Thyroid gland (tissue), 4 donors: ENCODE results near the gene PARP14. TPM values are rescaled to one million over a fixed set of nuclear protein-coding genes. Genes with fewer than 3 reads are reported as not detected.

Source experiments
- DNase-seq, 2 donors: peaks; one replicate each; pipeline ENCODE4 v3.0.0-alpha.2; 2019
- H3K27ac ChIP-seq, 3 donors: fragments of 200-600 bp; sonication (generic); 1 replicate in 2 of 3; 2 replicates in 1 of 3; pipeline ENCODE4 v1.5.1; 2016 to 2019; ENCODE audit warnings: mild to moderate bottlenecking in 1 of 3, moderate library complexity in 1 of 3
- H3K27me3 ChIP-seq: fragments of 200-600 bp; sonication (generic); one replicate; pipeline ENCODE4 v1.5.1; 2019
- H3K36me3 ChIP-seq, 2 donors: fragments of 200-600 bp; sonication (generic); one replicate each; pipeline ENCODE4 v1.5.1; 2016 to 2019
- H3K4me1 ChIP-seq, 2 donors: fragments of 200-600 bp; sonication (generic); one replicate each; pipeline ENCODE4 v1.5.1; 2017 to 2019
- H3K4me3 ChIP-seq, 3 donors: fragments of 200-600 bp; sonication (generic); replicated peaks in 1 of 3; 1 replicate in 2 of 3; 2 replicates in 1 of 3; pipeline ENCODE4 v1.5.1; 2016; ENCODE audit warnings: mild to moderate bottlenecking in 1 of 3
- H3K9me3 ChIP-seq: fragments of 200-600 bp; sonication (generic); one replicate; pipeline ENCODE4 v1.5.1; 2017
- POLR2A ChIP-seq, 2 donors: fragments of 450-650 bp; IDR thresholded peaks; one replicate each; pipeline ENCODE4 v1.6.1; 2017; ENCODE audit warnings: antibody characterized with exemption in 2 of 2, mild to moderate bottlenecking in 2 of 2, moderate library complexity in 1 of 2
- WGBS, 2 donors: methylation state at CpG; one replicate each; pipeline ENCODE4 v1.1.5; 2017; 5-methylcytosine and 5-hydroxymethylcytosine counted together
- intact Hi-C: fragments of 100-400 bp; cut with DNase I; formaldehyde crosslinking; loops from one replicate; pipeline ENCODE4 v1.15.1; 2023
- total RNA-seq, 4 donors: library from RNA; depleted of rRNA; stranded (reverse); fragments of >200 nt; gene quantifications; one replicate each; pipeline ENCODE4 v1.2.3, GENCODE V29; 2016
- TF ChIP-seq, protein P1 (sequence below), 6 experiments: fragments of 200-600 bp in 3 of 6; fragments of 450-650 bp in 3 of 6; sonication (generic) in 3 of 6; IDR thresholded peaks; one replicate each; pipeline ENCODE4 v1.5.1; 2016 to 2019; ENCODE audit warnings: antibody characterized with exemption in 6 of 6, mild to moderate bottlenecking in 2 of 6, inconsistent platforms in 1 of 6, moderate library complexity in 1 of 6

Gene PARP14
- total RNA-seq, 4 donors from 2014 or later = 44.5 to 107 (median 69.4) TPM

DNA sequence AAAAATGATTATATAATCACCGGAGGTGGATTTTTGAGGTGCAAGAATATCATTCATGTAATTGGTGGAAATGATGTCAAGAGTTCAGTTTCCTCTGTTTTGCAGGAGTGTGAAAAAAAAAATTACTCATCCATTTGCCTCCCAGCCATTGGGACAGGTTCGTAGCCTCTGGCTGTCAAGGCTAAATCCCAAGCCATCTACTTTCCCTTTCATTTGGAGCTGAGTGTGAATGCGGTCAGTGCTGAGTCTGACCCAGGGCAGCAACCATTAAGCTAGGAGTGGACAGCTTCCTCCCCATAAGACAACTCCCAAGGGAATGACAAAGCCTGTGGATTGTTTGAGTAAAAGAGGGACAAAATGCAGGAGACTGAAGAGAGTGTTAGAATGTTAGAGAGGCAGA is 33.6 kb downstream of the PARP14 start:
- intact Hi-C loops = no loop called here

DNA sequence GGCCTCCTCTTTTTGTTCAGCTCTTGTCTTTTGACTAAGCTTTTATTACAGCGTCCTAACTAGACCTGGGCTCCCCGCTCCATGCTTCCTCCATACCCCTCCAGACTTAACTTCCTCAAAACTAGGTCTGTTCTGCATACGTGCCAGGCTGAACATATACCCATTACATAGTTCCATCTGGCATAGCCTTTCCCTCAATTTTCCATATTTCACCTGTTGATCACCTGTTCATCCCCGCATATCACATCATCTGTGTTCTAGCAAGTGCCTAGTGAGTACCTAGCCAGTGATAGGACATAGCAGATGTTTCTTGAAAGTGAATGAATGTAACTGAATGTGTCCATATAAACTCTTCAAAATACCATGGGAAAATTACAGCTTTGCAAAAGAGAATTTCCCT is 36.0 kb downstream of the PARP14 start:
- peaks cover 56 to 62% of the 10 kb centered on the region in 2 donors for H3K36me3 ChIP-seq
- 83 to 97% methylated on average over 4 of the region's 4 CpGs for WGBS, 2 donors
- no peaks in the 10 kb centered on the region for H3K9me3 ChIP-seq
- TF ChIP-seq, protein P1, sequence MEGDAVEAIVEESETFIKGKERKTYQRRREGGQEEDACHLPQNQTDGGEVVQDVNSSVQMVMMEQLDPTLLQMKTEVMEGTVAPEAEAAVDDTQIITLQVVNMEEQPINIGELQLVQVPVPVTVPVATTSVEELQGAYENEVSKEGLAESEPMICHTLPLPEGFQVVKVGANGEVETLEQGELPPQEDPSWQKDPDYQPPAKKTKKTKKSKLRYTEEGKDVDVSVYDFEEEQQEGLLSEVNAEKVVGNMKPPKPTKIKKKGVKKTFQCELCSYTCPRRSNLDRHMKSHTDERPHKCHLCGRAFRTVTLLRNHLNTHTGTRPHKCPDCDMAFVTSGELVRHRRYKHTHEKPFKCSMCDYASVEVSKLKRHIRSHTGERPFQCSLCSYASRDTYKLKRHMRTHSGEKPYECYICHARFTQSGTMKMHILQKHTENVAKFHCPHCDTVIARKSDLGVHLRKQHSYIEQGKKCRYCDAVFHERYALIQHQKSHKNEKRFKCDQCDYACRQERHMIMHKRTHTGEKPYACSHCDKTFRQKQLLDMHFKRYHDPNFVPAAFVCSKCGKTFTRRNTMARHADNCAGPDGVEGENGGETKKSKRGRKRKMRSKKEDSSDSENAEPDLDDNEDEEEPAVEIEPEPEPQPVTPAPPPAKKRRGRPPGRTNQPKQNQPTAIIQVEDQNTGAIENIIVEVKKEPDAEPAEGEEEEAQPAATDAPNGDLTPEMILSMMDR (IDR thresholded peaks at IDR 0.05) = no peak
- TF ChIP-seq POLR2A (IDR thresholded peaks at IDR 0.05) = no peak
- H3K4me1 ChIP-seq = no peaks in the 10 kb centered on the region
- no peak overlapping the region for H3K27ac ChIP-seq
- H3K27me3 ChIP-seq = no peaks in the 10 kb centered on the region
- DNase-seq = no peak
- intact Hi-C loops = no loop called here
- no peak overlapping the region for H3K4me3 ChIP-seq

More for the DNA sequence above, 33.6 kb downstream of the PARP14 start:
- TF ChIP-seq POLR2A (IDR thresholded peaks at IDR 0.05) = no peak
- TF ChIP-seq, protein P1 (IDR thresholded peaks at IDR 0.05) = no peak
- DNase-seq = no peak
- H3K9me3 ChIP-seq = no peaks in the 10 kb centered on the region
- 78 to 85% methylated on average over 3 of the region's 3 CpGs for whole genome bisulfite sequencing, 2 donors
- H3K4me3 ChIP-seq = no peak overlapping the region
- H3K4me1 ChIP-seq = no peaks in the 10 kb centered on the region
- H3K27me3 ChIP-seq = no peaks in the 10 kb centered on the region
- no peak overlapping the region for H3K27ac ChIP-seq
- H3K36me3 ChIP-seq = peaks cover 49 to 52% of the 10 kb centered on the region in 2 donors

DNA sequence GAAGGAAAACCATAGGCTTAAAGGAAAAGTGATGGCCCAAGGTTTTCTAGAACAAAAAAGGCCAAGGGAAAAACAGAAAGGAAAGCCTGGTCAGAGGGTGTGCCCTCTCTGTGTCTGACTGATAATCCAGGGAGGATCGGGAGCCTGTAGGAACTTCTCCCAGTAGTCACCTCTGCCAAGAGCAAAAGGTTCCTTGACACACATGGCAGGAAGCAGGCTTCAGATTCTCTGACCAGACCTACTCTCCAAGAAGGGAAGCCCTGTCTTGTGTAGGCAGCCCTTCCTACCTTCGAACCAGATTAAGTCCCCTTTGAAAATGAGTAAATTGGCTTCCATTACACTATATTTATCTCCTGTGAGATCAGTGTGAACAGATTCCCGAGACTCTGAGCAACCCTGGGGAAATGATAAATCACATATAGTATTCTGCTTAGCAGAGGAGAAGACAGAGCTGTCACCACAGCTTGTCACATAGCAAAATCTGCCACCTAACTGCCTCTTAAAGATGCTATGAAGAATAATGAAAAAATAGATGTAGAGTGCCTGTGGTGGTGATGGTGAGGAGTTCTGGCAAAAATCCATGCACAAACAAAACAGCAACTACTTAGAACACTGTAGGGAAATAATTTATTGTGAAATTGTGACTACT is 38.8 kb downstream of the PARP14 start:
- TF ChIP-seq POLR2A (IDR thresholded peaks at IDR 0.05) = no peak
- TF ChIP-seq, protein P1 (IDR thresholded peaks at IDR 0.05) = no peak
- H3K4me3 ChIP-seq = no peak overlapping the region
- intact Hi-C loops = no loop called here
- no peaks in the 10 kb centered on the region for H3K4me1 ChIP-seq
- no peaks in the 10 kb centered on the region for H3K27me3 ChIP-seq
- H3K9me3 ChIP-seq = no peaks in the 10 kb centered on the region
- no peak overlapping the region for H3K27ac ChIP-seq
- DNase-seq = no peak
- 81 to 84% methylated on average over 3 of the region's 3 CpGs for WGBS, 2 donors
- peaks cover 43% of the 10 kb centered on the region in 2 donors for H3K36me3 ChIP-seq

DNA sequence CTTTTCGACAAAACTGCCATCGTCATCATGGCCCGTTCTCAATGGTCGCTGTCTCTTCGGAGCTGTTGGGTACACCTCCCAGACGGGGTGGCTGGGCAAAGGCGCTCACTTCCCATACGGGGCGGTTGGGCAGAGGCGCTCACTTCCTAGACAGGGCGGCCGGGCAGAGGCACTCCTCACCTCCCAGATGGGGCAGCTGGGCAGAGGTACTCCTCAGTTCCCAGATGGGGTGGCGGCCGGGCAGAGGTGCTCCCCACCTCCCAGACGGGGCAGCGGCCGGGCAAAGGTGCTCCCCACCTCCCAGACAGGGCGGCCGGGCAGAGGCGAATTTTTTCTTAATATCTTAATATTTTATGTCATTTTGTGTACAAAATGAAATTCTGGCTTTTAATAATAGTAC is 44.5 kb downstream of the PARP14 start:
- Histone ChIP-seq H3K4me3 (no peak overlapping the region), H3K9me3 (no peaks in the 10 kb centered on the region), H3K36me3 (peaks cover 1 to 11% of the 10 kb centered on the region in 2 donors), H3K27me3 (no peaks in the 10 kb centered on the region), H3K27ac (no peak overlapping the region), H3K4me1 (no peaks in the 10 kb centered on the region)
- WGBS, 2 donors = 94 to 98% methylated on average over 20 of the region's 20 CpGs
- TF ChIP-seq POLR2A (IDR thresholded peaks at IDR 0.05) = no peak
- TF ChIP-seq, protein P1 (IDR thresholded peaks at IDR 0.05) = no peak
- intact Hi-C loops = no loop called here
- no peak for DNase-seq

DNA sequence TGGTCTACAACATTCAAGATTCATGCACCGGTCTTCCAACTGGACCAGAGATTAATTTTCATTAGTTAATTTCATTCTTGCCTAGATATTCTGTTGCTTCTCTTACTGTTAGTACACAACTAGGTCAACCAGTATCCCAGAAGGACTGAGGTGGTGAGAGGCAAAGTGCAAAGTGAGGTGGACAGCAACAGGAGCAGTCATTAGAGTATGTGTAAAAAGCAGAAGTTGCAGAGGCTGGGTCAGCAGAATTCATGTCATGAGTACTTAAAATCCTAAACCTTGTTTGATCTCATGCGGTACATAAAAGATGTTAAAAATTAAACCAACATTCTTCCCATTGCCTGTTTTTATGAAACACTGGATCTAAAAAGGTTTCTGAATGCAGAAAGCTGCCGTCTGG is 46.7 kb downstream of the PARP14 start:
- Histone ChIP-seq H3K4me1 (no peaks in the 10 kb centered on the region), H3K4me3 (no peak overlapping the region), H3K9me3 (no peaks in the 10 kb centered on the region), H3K27me3 (no peaks in the 10 kb centered on the region), H3K36me3 (peaks cover 0 to 4% of the 10 kb centered on the region in 2 donors), H3K27ac (no peak overlapping the region)
- no peak for DNase-seq
- TF ChIP-seq, protein P1 (IDR thresholded peaks at IDR 0.05) = no peak
- TF ChIP-seq POLR2A (IDR thresholded peaks at IDR 0.05) = no peak
- intact Hi-C loops = no loop called here
- 91 to 96% methylated on average over 3 of the region's 3 CpGs for WGBS, 2 donors
